IMR-90 (cell line): ENCODE results near the gene PTPRN2. TPM values are rescaled to one million over a fixed set of nuclear protein-coding genes. Genes with fewer than 3 reads are reported as not detected.

Source experiments
- ATAC-seq: fragments of 200-7000 bp; cut with Tn5 transposase; 2 replicates; pipeline ENCODE4 v1.9.1; 2020; ENCODE audit warnings: low read depth, mild to moderate bottlenecking, moderate library complexity
- BruUV-seq: library from RNA; stranded (reverse); fragments of 400-500 nt; replicated peaks from 2 replicates; lab custom pipeline; 2021; lab: Mats Ljungman, UMichigan
- CTCF ChIA-PET: fragments of 300-600 bp; formaldehyde crosslinking; extraction: SDS; loops from one replicate; lab custom pipeline; 2021; ENCODE audit warnings: antibody characterized with exemption; lab: Yijun Ruan, JAX
- POLR2A ChIA-PET: fragments of 300-600 bp; sonication (Branson Sonifier 250); formaldehyde crosslinking; loops from one replicate; lab custom pipeline; 2022; ENCODE audit warnings: antibody characterized with exemption; ENCODE audit not compliant: unreplicated experiment; lab: Charles Lee
- DNase-seq: peaks from one replicate; pipeline ENCODE4 v3.0.0; 2013
- H2AFZ ChIP-seq: replicated peaks from 2 replicates; pipeline ENCODE3; 2013; ENCODE audit warnings: low read length, mild to moderate bottlenecking; ENCODE audit not compliant: poor library complexity
- H2AK5ac ChIP-seq: 2 replicates; pipeline ENCODE4 v1.6.1; 2013; ENCODE audit warnings: low read depth, low read length, inconsistent platforms
- H2AK9ac ChIP-seq: replicated peaks from 2 replicates; pipeline ENCODE3; 2013; ENCODE audit warnings: mild to moderate bottlenecking, low read depth, low read length, moderate library complexity; ENCODE audit not compliant: poor library complexity
- H2BK120ac ChIP-seq: 2 replicates; pipeline ENCODE4 v1.6.1; 2013; ENCODE audit warnings: low read depth, low read length, inconsistent platforms
- H2BK15ac ChIP-seq: 3 replicates; pipeline ENCODE4 v1.6.1; 2013; ENCODE audit warnings: low read depth, low read length, inconsistent platforms
- H2BK20ac ChIP-seq: 2 replicates; pipeline ENCODE4 v1.6.1; 2013; ENCODE audit warnings: low read depth, mild to moderate bottlenecking, inconsistent platforms, low read length, moderate library complexity
- H2BK5ac ChIP-seq: 2 replicates; pipeline ENCODE4 v1.6.1; 2013; ENCODE audit warnings: mild to moderate bottlenecking, low read depth, low read length, inconsistent platforms; ENCODE audit not compliant: poor library complexity, severe bottlenecking
- H3K14ac ChIP-seq: replicated peaks from 2 replicates; pipeline ENCODE4 v1.6.1; 2013; ENCODE audit warnings: low read depth, low read length, inconsistent platforms
- H3K18ac ChIP-seq: 2 replicates; pipeline ENCODE4 v1.6.1; 2013; ENCODE audit warnings: low read depth, low read length, control low read depth
- H3K23ac ChIP-seq: 2 replicates; pipeline ENCODE4 v1.6.1; 2013; ENCODE audit warnings: low read depth, low read length, inconsistent platforms
- H3K27ac ChIP-seq: 2 replicates; pipeline ENCODE4 v1.5.1; 2013; ENCODE audit warnings: mild to moderate bottlenecking, control low read depth, low read length; ENCODE audit not compliant: insufficient read depth
- H3K27me3 ChIP-seq: 2 replicates; pipeline ENCODE4 v1.6.1; 2013; ENCODE audit warnings: low read length; ENCODE audit not compliant: control insufficient read depth, insufficient read depth
- H3K36me3 ChIP-seq: 2 replicates; pipeline ENCODE4 v1.6.1; 2013; ENCODE audit warnings: low read length, mixed read lengths; ENCODE audit not compliant: control insufficient read depth, insufficient read depth
- H3K4ac ChIP-seq: 2 replicates; pipeline ENCODE4 v1.6.1; 2013; ENCODE audit warnings: low read depth, low read length, inconsistent platforms
- H3K4me1 ChIP-seq: 2 replicates; pipeline ENCODE4 v1.6.1; 2013; ENCODE audit warnings: low read length, mixed read lengths; ENCODE audit not compliant: control insufficient read depth, insufficient read depth
- H3K4me2 ChIP-seq: 2 replicates; pipeline ENCODE4 v1.6.1; 2013; ENCODE audit warnings: low read depth, mild to moderate bottlenecking, control low read depth, low read length, moderate library complexity
- H3K4me3 ChIP-seq: 2 replicates; pipeline ENCODE4 v1.5.1; 2013; ENCODE audit warnings: low read depth, mild to moderate bottlenecking, control low read depth, low read length, moderate library complexity; ENCODE audit not compliant: insufficient read depth
- H3K56ac ChIP-seq: 2 replicates; pipeline ENCODE4 v1.6.1; 2013; ENCODE audit warnings: low read length, inconsistent platforms; ENCODE audit not compliant: insufficient read depth; ENCODE audit errors: extremely low read depth
- H3K79me1 ChIP-seq, 2 experiments: 2 replicates each; pipeline ENCODE4 v1.6.1; 2013; ENCODE audit warnings: low read length in 2 of 2, inconsistent platforms in 1 of 2, low read depth in 1 of 2
- H3K9ac ChIP-seq: 2 replicates; pipeline ENCODE4 v1.6.1; 2013; ENCODE audit warnings: low read depth, low read length, control low read depth
- H3K9me1 ChIP-seq: 2 replicates; pipeline ENCODE4 v1.6.1; 2013; ENCODE audit warnings: low read length, inconsistent platforms; ENCODE audit not compliant: insufficient read depth
- H3K9me3 ChIP-seq: 2 replicates; pipeline ENCODE4 v1.6.1; 2013; ENCODE audit warnings: low read length; ENCODE audit not compliant: control insufficient read depth, insufficient read depth
- H4K20me1 ChIP-seq: 2 replicates; pipeline ENCODE4 v1.6.1; 2013; ENCODE audit warnings: low read length, inconsistent platforms; ENCODE audit not compliant: insufficient read depth
- H4K5ac ChIP-seq: 2 replicates; pipeline ENCODE4 v1.6.1; 2013; ENCODE audit warnings: mild to moderate bottlenecking, low read depth, low read length, control low read depth
- H4K8ac ChIP-seq, 2 experiments: 2 replicates each; pipeline ENCODE4 v1.6.1; 2013; ENCODE audit warnings: low read depth in 2 of 2, low read length in 2 of 2, control low read depth in 1 of 2, inconsistent platforms in 1 of 2
- H4K91ac ChIP-seq: 2 replicates; pipeline ENCODE4 v1.6.1; 2013; ENCODE audit warnings: low read depth, low read length, inconsistent platforms; ENCODE audit not compliant: insufficient read depth
- CHD1 ChIP-seq: IDR thresholded peaks from 2 replicates; pipeline ENCODE4 v1.6.1; 2012; ENCODE audit warnings: low read depth, low read length, improper control_type of control experiment
- FOS ChIP-seq: fragments of 150-350 bp; IDR thresholded peaks from 2 replicates; pipeline ENCODE4 v1.6.1; 2016; ENCODE audit warnings: low read depth, low read length
- MAFK ChIP-seq: IDR thresholded peaks from 2 replicates; pipeline ENCODE4 v1.6.1; 2012; ENCODE audit warnings: low read depth, low read length, improper control_type of control experiment
- MXI1 ChIP-seq: IDR thresholded peaks from 2 replicates; pipeline ENCODE4 v1.6.1; 2012; ENCODE audit warnings: low read depth, mild to moderate bottlenecking, low read length, moderate library complexity, borderline replicate concordance
- POLR2A ChIP-seq: IDR thresholded peaks from 2 replicates; pipeline ENCODE4 v1.6.1; 2012; ENCODE audit warnings: mild to moderate bottlenecking, low read depth, low read length
- RFX5 ChIP-seq: IDR thresholded peaks from 2 replicates; pipeline ENCODE4 v1.8.0; 2012; ENCODE audit warnings: low read depth, mild to moderate bottlenecking, low read length, moderate library complexity
- WGBS, 2 experiments: methylation state at CpG; one replicate each; pipeline versions ENCODE4 v1.1.5 to v1.1.7; 2013; ENCODE audit warnings: missing lambda C conversion rate in 2 of 2; ENCODE audit not compliant: insufficient read length in 1 of 2; ENCODE audit errors: extremely low coverage in 2 of 2; 5-methylcytosine and 5-hydroxymethylcytosine counted together
- dilution Hi-C: fragments of 300-500 bp; cut with HindIII; formaldehyde crosslinking; loops from one replicate; pipeline ENCODE4 v1.14.3; 2018; ENCODE audit warnings: low sequenced_read_pairs; ENCODE audit not compliant: unreplicated experiment
- in situ Hi-C: fragments of 300-500 bp; cut with MboI; formaldehyde crosslinking; loops from 3 replicates; pipeline ENCODE4 v1.14.3; 2019; ENCODE audit warnings: low sequenced_read_pairs, inconsistent platforms, mixed read lengths
- intact Hi-C: fragments of 100-400 bp; cut with micrococcal nuclease; formaldehyde crosslinking; loops from 2 replicates; pipeline ENCODE4 v1.10.0; 2022
- polyA plus RNA-seq, 3 experiments: library from polyadenylated mRNA; depleted of rRNA; stranded (reverse); fragments of >200 nt; gene quantifications; 2 replicates each; pipeline ENCODE4 v1.2.3, GENCODE V29; 2012; ENCODE audit warnings: low replicate concordance in 1 of 3
- total RNA-seq: library from RNA; depleted of rRNA; stranded (reverse); fragments of >200 nt; gene quantifications from 2 replicates; pipeline ENCODE4 v1.2.3, GENCODE V29; 2012
- TF ChIP-seq, protein P1 (sequence below): conservative IDR thresholded peaks from 2 replicates; pipeline ENCODE4 v1.5.1; 2012; ENCODE audit warnings: mild to moderate bottlenecking, low read depth, low read length, improper control_type of control experiment

Gene PTPRN2
- total and polyA plus RNA-seq, 2 of the 4 experiments (the other 2 are of a cell fraction) = 0.03 TPM; not detected in 1

DNA sequence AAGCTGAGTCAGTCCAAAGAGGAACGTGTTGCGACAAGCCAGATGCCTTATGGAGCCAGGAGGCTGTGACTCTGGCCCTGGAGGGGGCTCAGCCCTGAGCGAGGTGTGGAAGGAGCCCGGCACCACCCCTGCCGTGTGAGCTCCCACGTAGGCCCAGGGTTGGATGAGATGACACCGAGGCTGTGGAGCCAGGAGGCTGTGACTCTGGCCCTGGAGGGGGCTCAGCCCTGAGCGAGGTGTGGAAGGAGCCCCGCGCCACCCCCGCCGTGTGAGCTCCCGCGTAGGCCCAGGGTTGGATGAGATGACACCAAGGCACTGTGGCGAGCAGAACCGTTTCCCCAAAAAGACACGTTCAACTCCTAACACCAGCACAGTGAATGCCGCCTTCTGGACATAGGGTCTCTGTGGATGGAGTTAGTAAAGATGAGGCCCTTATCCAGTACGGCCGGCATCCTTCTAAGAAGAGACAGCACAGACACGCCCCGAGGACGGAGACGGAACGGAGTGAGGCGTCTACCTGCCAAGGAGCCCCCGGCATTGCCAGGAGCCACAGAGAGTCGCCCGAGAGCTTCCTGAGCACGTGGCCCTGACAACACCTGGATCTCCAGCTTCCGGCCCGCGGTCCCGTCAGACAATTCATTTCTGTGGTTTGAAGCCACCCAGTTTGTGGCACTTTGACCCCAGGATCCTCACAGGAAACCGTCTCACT, 778.3 kb downstream of the PTPRN2 start:
- Histone ChIP-seq H3K18ac (no peak overlapping the region), H2BK120ac (no peak overlapping the region), H2BK20ac (no peak overlapping the region), H2AFZ (no peak overlapping the region), H2AK9ac (no peak overlapping the region), H4K91ac (no peak overlapping the region), H3K79me1 (no peaks in the 10 kb centered on the region), H3K4ac (no peak overlapping the region), H3K14ac (no peak overlapping the region), H2AK5ac (no peak overlapping the region), H3K9me3 (peaks cover 68% of the 10 kb centered on the region), H3K4me2 (no peak overlapping the region), H4K8ac (no peak overlapping the region), H3K9ac (no peak overlapping the region), H3K9me1 (no peaks in the 10 kb centered on the region), H3K4me3 (no peak overlapping the region), H2BK15ac (no peak overlapping the region), H4K5ac (no peak overlapping the region), H3K56ac (no peak overlapping the region), H2BK5ac (no peak overlapping the region), H3K36me3 (no peaks in the 10 kb centered on the region), H3K4me1 (no peaks in the 10 kb centered on the region), H3K23ac (no peak overlapping the region), H4K20me1 (no peaks in the 10 kb centered on the region), H3K27me3 (no peaks in the 10 kb centered on the region), H3K27ac (no peak overlapping the region)
- WGBS, 2 experiments = 74% methylated on average over 13 of the region's 35 CpGs; no CpG with 5 or more reads in 1 of the 2 experiments
- POLR2A ChIA-PET = no interaction called here
- in situ Hi-C loops (no loop called here), intact Hi-C loops (no loop called here), dilution Hi-C loops (no loop called here)
- no peak for TF ChIP-seq FOS
- TF ChIP-seq RFX5 = no peak
- no peak for TF ChIP-seq CHD1
- TF ChIP-seq, protein P1, sequence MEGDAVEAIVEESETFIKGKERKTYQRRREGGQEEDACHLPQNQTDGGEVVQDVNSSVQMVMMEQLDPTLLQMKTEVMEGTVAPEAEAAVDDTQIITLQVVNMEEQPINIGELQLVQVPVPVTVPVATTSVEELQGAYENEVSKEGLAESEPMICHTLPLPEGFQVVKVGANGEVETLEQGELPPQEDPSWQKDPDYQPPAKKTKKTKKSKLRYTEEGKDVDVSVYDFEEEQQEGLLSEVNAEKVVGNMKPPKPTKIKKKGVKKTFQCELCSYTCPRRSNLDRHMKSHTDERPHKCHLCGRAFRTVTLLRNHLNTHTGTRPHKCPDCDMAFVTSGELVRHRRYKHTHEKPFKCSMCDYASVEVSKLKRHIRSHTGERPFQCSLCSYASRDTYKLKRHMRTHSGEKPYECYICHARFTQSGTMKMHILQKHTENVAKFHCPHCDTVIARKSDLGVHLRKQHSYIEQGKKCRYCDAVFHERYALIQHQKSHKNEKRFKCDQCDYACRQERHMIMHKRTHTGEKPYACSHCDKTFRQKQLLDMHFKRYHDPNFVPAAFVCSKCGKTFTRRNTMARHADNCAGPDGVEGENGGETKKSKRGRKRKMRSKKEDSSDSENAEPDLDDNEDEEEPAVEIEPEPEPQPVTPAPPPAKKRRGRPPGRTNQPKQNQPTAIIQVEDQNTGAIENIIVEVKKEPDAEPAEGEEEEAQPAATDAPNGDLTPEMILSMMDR = no peak
- no peak for TF ChIP-seq MXI1
- TF ChIP-seq MAFK = no peak
- no peak for TF ChIP-seq POLR2A
- no peak for DNase-seq
- CTCF ChIA-PET = no interaction called here
- no TSS peak for BruUV-seq
- no peak for ATAC-seq
